HFFc6 (cell line): Measurements from ENCODE around the gene BTBD17. TPM values are rescaled to one million over a fixed set of nuclear protein-coding genes. Genes with fewer than 3 reads are reported as not detected.

ENCODE experiments used
- DNase-seq: peaks from one replicate; pipeline ENCODE4 v3.0.0-alpha.2; 2018
- H3K27ac Mint-ChIP-seq: 2 replicates; pipeline ENCODE4 v1.8.0; 2020; ENCODE audit warnings: mild to moderate bottlenecking, mixed read lengths
- H3K27me3 Mint-ChIP-seq: 2 replicates; pipeline ENCODE4 v1.8.0; 2021; ENCODE audit warnings: mild to moderate bottlenecking, moderate library complexity, mixed read lengths; ENCODE audit not compliant: insufficient read depth
- H3K36me3 Mint-ChIP-seq: 2 replicates; pipeline ENCODE4 v1.8.0; 2021; ENCODE audit warnings: low read depth, mixed read lengths
- H3K4me1 Mint-ChIP-seq: 2 replicates; pipeline ENCODE4 v1.8.0; 2020; ENCODE audit warnings: low read depth, mixed read lengths
- H3K4me3 Mint-ChIP-seq: 2 replicates; pipeline ENCODE4 v1.8.0; 2020; ENCODE audit warnings: mild to moderate bottlenecking, moderate library complexity, mixed read lengths
- H3K9me3 Mint-ChIP-seq: 2 replicates; pipeline ENCODE4 v1.8.0; 2020; ENCODE audit warnings: mild to moderate bottlenecking, mixed read lengths
- total RNA-seq, 6 experiments: library from RNA; stranded (reverse); fragmentation: NEBNext Ultra II Directional; extraction: Animal tissue kit (Norgen Biotek cat#: 25700); gene quantifications; 2 replicates in 1 of 6; 3 replicates in 5 of 6; pipeline ENCODE4 v1.2.3, GENCODE V29; 2021
- TF ChIP-seq, protein P1 (sequence below): fragments of 200-600 bp; sonication (generic); IDR thresholded peaks from 2 replicates; pipeline ENCODE4 v1.5.0; 2021; ENCODE audit warnings: antibody characterized with exemption, mild to moderate bottlenecking

Gene BTBD17
- total RNA-seq, 6 experiments from 2014 or later: not detected

DNA sequence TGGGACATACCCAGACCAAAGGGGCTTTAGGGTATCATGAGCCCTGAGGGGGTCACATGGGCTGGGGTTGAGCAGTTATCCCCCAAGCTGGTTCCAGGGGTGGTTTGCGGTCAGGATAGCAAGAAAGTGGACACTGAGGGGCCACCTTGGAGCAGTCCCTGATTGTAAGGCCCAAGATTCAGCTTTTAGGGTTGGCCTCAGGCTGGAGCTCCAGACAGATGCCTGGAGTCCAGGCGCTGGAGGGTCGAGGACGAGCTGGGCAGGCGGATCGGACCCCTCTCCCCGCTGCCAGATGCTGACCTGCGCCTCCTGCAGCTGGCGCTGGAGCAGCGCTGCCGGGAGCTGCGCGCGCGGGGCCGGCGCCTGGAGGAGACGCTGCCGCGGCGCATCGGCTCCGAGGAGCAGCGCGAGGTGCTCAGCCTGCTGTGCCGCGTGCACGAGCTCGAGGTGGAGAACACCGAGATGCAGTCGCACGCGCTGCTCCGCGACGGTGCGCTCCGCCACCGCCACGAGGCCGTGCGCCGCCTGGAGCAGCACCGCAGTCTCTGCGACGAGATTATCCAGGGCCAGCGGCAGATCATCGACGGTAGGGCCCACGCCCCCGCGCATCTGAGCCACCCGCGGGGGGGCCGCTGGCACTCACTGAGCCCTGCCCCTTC lies 10.0 kb downstream of the BTBD17 start:
- H3K4me1 Mint-ChIP-seq: no peaks in the 10 kb centered on the region
- no peak for DNase-seq
- H3K36me3 Mint-ChIP-seq: peaks cover 3% of the 10 kb centered on the region
- H3K9me3 Mint-ChIP-seq: peaks cover 31% of the 10 kb centered on the region
- no peak overlapping the region for H3K4me3 Mint-ChIP-seq
- peaks cover 7% of the 10 kb centered on the region; the same call in 1 of the 2 replicates for H3K27me3 Mint-ChIP-seq
- TF ChIP-seq, protein P1, sequence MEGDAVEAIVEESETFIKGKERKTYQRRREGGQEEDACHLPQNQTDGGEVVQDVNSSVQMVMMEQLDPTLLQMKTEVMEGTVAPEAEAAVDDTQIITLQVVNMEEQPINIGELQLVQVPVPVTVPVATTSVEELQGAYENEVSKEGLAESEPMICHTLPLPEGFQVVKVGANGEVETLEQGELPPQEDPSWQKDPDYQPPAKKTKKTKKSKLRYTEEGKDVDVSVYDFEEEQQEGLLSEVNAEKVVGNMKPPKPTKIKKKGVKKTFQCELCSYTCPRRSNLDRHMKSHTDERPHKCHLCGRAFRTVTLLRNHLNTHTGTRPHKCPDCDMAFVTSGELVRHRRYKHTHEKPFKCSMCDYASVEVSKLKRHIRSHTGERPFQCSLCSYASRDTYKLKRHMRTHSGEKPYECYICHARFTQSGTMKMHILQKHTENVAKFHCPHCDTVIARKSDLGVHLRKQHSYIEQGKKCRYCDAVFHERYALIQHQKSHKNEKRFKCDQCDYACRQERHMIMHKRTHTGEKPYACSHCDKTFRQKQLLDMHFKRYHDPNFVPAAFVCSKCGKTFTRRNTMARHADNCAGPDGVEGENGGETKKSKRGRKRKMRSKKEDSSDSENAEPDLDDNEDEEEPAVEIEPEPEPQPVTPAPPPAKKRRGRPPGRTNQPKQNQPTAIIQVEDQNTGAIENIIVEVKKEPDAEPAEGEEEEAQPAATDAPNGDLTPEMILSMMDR: no peak
- H3K27ac Mint-ChIP-seq: no peak overlapping the region

DNA sequence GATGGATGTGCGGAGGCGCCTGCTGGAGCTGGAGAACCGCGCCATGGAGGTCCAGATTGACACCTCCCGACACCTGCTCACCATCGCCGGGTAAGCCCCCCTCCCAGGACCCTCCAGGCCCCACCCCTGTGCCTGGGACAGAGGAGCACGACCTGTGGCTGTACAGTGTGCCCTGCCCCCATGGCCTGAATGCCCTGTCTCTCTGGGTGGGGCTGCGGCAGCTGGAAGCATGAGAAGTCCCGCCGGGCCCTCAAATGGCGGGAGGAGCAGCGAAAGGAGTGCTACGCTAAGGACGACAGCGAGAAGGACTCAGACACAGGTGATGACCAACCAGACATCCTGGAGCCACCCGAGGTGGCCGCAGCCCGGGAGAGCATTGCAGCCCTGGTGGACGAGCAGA lies 11.2 kb downstream of the BTBD17 start:
- Mint-ChIP-seq H3K9me3 (peaks cover 32% of the 10 kb centered on the region), H3K4me1 (no peaks in the 10 kb centered on the region), H3K4me3 (no peak overlapping the region), H3K27me3 (peaks cover 7% of the 10 kb centered on the region; the same call in 1 of the 2 replicates), H3K36me3 (peaks cover 3% of the 10 kb centered on the region), H3K27ac (no peak overlapping the region)
- TF ChIP-seq, protein P1: no peak
- no peak for DNase-seq

DNA sequence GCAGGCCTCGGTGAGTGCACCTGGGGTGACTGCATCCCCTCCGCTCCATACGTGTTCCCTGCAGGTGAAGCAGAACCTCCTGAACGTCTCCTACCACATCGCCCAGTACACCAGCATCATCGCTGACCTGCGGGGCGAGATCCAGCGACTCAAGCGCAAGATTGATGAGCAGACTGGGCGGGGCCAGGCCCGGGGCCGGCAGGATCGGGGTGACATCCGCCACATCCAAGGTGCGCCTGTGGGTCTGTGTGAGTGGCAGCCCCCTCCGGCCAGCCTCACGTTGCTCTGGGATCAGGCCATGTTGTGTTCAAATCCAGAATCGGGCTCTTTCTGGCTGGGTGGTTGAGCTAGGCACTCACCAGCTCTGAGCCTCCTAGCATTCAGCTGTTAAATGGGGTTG lies 12.5 kb downstream of the BTBD17 start:
- Mint-ChIP-seq H3K4me3 (no peak overlapping the region), H3K4me1 (no peaks in the 10 kb centered on the region)

DNA sequence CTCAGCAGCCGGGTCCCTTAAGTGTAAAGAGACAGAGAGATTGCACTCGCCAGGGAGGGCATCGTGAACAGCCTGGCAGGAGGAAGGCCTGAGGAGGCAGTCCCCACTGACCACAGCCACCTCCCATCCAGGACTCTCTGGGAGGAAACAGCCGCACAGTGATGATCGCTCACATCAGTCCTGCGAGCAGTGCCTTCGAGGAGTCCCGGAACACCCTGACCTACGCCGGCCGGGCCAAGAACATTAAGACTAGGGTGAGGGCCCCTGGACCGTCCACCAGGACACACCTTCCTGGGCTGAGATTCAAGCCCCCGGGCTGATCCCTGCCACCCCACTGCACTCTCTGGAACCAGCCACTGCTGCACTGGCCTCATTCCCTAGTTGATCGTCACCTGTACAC lies 14.0 kb downstream of the BTBD17 start:
- Mint-ChIP-seq H3K4me3 (no peak overlapping the region), H3K36me3 (peaks cover 3% of the 10 kb centered on the region; the same call in 1 of the 2 replicates), H3K27me3 (peaks cover 1% of the 10 kb centered on the region), H3K27ac (no peak overlapping the region), H3K9me3 (peaks cover 29% of the 10 kb centered on the region), H3K4me1 (no peaks in the 10 kb centered on the region)
- no peak for DNase-seq
- TF ChIP-seq, protein P1: no peak

More for the DNA sequence above, 12.5 kb downstream of the BTBD17 start:
- Mint-ChIP-seq H3K36me3 (peaks cover 3% of the 10 kb centered on the region), H3K27ac (no peak overlapping the region), H3K27me3 (peaks cover 5% of the 10 kb centered on the region), H3K9me3 (peaks cover 35% of the 10 kb centered on the region)
- DNase-seq: no peak
- TF ChIP-seq, protein P1: no peak

DNA sequence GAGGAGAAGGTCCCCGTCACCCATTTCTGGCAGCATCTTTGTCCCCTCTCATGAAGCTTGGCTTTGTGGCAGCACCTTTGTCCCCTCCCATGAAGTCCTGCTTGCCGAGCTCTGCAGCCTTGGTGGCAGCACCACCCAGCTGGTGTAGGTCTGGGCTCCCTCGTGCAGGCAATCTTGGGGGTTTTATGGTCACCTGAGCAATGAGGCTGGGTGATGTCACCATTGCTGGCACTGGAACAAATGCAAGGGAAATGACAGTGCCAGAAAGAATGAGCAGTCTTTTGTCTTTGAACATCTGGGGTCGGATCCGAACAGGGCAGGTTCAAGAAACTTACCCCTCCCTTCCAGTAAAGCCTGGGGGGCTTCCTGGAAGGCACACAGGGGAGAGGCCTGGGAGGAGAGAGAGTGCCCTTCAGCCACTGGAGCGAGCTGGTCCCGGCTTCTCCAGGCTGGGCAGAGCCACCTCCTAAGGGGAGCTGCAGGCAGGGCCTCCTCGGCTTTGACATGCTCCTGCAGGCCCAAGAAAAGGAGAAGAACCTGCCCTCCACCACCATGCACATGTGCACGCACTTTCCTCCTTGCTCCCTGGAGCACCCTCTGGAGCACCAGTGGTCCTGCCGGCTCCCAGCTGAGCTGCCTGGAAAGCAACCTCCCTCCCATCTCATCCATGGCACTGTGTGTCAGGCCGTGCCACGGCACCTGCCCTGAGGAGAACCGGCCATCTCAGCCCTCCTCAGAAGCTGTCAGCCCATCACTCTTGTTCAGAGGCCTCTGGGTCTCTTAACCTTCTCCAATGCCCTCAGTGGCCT lies 16.0 kb downstream of the BTBD17 start:
- DNase-seq: no peak
- Mint-ChIP-seq H3K9me3 (peaks cover 28% of the 10 kb centered on the region), H3K4me3 (no peak overlapping the region), H3K36me3 (peaks cover 3% of the 10 kb centered on the region; the same call in 1 of the 2 replicates), H3K27me3 (no peaks in the 10 kb centered on the region; the same call in 1 of the 2 replicates), H3K27ac (no peak overlapping the region), H3K4me1 (no peaks in the 10 kb centered on the region)
- TF ChIP-seq, protein P1: no peak
